Measurements from ENCODE around the gene GAK.
A peak's percentile ranks its signal among the peaks of the same experiment; 100 is the strongest.

The GAK gene

GRCh38 chr4:964346-965025 is 32.4 kb upstream of the GAK start:
- DNase-seq, result no peak

GRCh38 chr4:963276-964225 is 31.4 kb upstream of the GAK start:
- no peak for DNase-seq

- DNase-seq, result no peak
Observed at GRCh38 chr4:962231-963208, 30.4 kb upstream of the GAK start.

GRCh38 chr4:961351-962230 is 29.5 kb upstream of the GAK start:
- DNase-seq, result no peak

- DNase-seq, result no peak
Observed at GRCh38 chr4:960636-961350, 28.7 kb upstream of the GAK start.

- peak; percentile 11 for DNase-seq
Observed at GRCh38 chr4:960140-960635, 28.1 kb upstream of the GAK start.

GRCh38 chr4:959338-960139 is 27.4 kb upstream of the GAK start:
- DNase-seq, result peak; percentile 10

GRCh38 chr4:958696-959337 is 26.7 kb upstream of the GAK start:
- peak; percentile 4 for DNase-seq

- peak; percentile 8 for DNase-seq
Observed at GRCh38 chr4:958314-958665, 26.2 kb upstream of the GAK start.

- peak; percentile 14 for DNase-seq
Observed at GRCh38 chr4:957581-958313, 25.6 kb upstream of the GAK start.

- DNase-seq, result peak; percentile 6
Observed at GRCh38 chr4:957231-957580, 25.1 kb upstream of the GAK start.

- DNase-seq, result peak; percentile 6
Observed at GRCh38 chr4:956531-957230, 24.6 kb upstream of the GAK start.

GRCh38 chr4:955931-956381 is 23.8 kb upstream of the GAK start:
- DNase-seq, result peak; percentile 10

- peak; percentile 5 for DNase-seq
Observed at GRCh38 chr4:955161-955921, 23.2 kb upstream of the GAK start.

- DNase-seq, result peak; percentile 5
Observed at GRCh38 chr4:954211-955020, 22.3 kb upstream of the GAK start.

- DNase-seq, result no peak
Observed at GRCh38 chr4:953574-953915, 21.4 kb upstream of the GAK start.
